SH-SY5Y (cell line): Measurements from ENCODE around the gene TRPM2.

Source experiments
- GATA2 ChIP-seq: IDR thresholded peaks from 2 replicates; pipeline ENCODE4 v1.6.1; 2011; ENCODE audit warnings: mild to moderate bottlenecking, low read depth, low read length
- GATA3 ChIP-seq: IDR thresholded peaks from 2 replicates; pipeline ENCODE4 v1.6.1; 2011; ENCODE audit warnings: low read depth, mild to moderate bottlenecking, low read length, moderate library complexity

DNA sequence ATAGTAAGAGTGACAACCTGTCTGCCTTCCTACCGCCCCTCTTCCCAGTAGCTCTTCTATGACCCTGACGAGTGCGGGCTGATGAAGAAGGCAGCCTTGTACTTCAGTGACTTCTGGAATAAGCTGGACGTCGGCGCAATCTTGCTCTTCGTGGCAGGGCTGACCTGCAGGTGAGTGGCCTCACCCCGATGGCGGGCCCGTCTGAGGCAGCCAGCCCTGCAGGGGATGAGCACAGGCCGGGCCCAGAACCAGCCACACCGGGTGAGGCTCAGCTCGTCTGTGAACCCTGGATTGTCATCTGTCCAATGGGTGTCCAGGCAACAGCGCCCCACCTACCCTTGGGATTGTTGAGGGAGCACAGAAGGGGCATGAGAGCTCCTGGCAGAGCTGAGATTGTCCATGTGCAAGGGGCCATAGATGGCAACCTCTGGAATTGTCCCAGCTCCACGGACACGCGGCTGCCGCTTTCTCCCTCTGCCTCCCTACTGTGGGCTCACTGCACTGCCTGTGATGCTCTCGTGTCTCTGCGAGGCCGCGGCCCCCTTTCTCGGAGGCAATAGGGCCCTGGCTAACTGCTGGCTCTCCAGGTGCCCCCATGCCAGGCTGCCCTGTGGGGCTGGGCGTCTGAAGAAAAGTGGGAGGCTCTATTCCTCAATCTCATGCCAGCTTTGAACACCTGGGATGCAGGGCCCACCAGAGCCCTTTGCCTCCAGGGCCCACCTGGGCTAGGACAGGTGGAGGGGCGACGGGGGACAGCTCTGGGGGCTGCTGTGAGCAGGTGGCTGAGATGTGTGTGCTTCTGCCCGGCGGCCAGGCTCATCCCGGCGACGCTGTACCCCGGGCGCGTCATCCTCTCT is 51.9 kb downstream of the TRPM2 start:
- TF ChIP-seq GATA2 (no peak), GATA3 (no peak)
